Stimulated activated naive CD8-positive, alpha-beta T cell treated with anti-CD3 and anti-CD28 coated beads, Interleukin-15, Interleukin-2, amounts not matched to agents 100 ng/mL and 50 ng/mL, for 24 hours (primary cell): Measurements from ENCODE around the gene ICAM1.
A peak's percentile ranks its signal among the peaks of the same experiment; 100 is the strongest.

Source experiments
- H3K27ac Mint-ChIP-seq: one replicate; pipeline ENCODE4 v1.8.0; 2021; ENCODE audit warnings: mild to moderate bottlenecking, mixed read lengths
- H3K27me3 Mint-ChIP-seq: one replicate; pipeline ENCODE4 v1.8.0; 2021; ENCODE audit warnings: mixed read lengths
- H3K36me3 Mint-ChIP-seq: one replicate; pipeline ENCODE4 v1.8.0; 2021; ENCODE audit warnings: low read depth, mixed read lengths
- H3K4me1 Mint-ChIP-seq: one replicate; pipeline ENCODE4 v1.8.0; 2021; ENCODE audit warnings: low read depth, mixed read lengths
- H3K4me3 Mint-ChIP-seq: one replicate; pipeline ENCODE4 v1.8.0; 2021; ENCODE audit warnings: mild to moderate bottlenecking, mixed read lengths
- H3K9me3 Mint-ChIP-seq: one replicate; pipeline ENCODE4 v1.8.0; 2021; ENCODE audit warnings: mixed read lengths

ICAM1 gene

DNA sequence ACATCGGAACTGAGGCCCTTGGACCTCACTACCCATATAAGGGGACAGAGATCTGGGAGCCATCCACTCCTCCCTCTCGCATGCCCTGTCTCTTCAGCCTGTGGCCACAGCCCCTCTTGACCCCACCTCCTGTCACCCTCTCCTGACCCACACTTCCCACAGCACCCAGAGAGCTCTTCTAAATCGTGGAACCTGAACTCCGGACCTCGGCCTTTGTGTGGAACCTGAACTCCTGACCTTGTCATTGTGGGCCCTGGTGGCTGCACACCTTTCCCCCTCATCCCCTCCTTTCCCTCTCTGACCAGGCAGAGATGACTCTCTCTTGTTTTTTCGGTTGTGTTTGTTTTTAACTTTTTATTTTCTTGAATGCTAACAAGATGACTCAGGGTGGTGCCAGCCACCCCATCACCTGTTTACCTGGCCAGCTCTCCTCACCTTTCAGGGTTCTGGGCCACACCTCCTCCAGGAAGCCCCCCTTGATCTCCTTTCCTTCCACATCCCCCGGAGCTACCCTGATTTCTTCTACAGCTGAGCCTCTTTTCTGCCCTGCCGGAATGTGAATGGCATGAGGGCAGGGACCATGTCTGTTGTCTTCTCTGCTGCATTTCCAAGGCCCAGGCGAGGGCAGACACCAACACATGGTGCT is 13.8 kb upstream of the ICAM1 start:
- Mint-ChIP-seq H3K4me3 (no peak overlapping the region), H3K27ac (no peak overlapping the region), H3K27me3 (no peaks in the 10 kb centered on the region), H3K36me3 (peaks cover 50% of the 10 kb centered on the region), H3K4me1 (peaks cover 46% of the 10 kb centered on the region), H3K9me3 (no peaks in the 10 kb centered on the region)

DNA sequence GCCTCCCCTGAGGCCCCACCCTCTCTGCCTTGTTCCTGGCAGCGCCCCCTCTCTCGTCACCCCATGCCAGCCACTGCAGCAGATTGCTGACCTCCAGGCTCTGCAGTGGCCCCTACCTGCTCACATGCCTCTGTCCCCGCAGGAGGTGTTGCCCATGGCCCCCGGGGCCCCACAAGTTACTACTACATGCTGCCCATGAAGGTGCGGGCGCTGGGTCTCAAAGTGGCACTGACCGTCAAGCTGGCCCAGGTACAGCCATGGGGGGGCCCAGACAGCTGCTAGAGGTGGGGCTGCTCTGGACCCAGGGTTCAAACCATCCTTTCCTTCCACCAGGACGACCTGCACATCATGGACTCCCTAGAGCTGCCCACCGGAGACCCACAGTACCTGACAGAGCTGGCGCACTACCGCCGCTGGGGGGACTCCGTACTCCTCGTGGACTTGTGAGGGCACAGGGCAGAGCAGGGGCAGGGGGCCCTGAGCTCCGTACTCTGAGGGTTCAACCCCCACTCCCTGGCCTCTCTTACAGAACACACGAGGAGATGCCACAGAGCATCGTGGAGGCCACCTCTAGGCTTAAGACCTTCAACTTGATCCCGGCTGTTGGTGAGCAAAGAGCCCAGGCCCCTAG is 12.7 kb upstream of the ICAM1 start:
- no peaks in the 10 kb centered on the region for H3K27me3 Mint-ChIP-seq
- H3K4me1 Mint-ChIP-seq: peaks cover 37% of the 10 kb centered on the region
- H3K4me3 Mint-ChIP-seq: no peak overlapping the region

DNA sequence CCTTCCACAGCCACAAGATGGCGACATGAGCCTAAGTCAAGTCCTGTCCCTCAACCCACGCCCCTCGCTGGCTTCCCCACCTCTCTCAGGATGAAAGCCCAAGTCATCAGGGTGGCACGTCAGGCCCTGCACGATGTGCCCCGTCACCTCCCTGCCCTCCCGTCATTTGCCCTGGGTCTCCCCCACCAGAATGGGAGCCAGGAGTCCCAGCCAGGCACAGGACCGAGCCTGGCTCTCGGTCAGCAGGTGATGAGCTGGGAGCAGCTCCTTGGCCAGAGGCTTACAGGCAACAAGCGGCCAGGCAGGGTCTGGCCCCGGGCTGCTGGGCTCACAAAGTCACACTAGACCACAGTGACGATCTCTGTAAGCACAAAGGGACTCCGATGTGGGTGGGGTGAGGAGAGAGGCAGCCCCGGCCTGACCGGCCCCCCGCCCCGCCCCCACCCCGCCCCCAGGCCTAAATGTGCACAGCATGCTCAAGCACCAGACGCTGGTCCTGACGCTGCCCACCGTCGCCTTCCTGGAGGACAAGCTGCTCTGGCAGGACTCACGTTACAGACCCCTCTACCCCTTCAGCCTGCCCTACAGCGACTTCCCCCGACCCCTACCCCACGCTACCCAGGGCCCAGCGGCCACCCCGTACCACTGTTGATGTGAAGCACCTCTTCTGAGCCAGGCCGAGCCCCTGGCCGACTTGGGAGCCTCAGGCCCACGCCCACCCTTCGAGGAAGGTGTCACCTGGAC is 11.6 kb upstream of the ICAM1 start:
- Mint-ChIP-seq H3K27me3 (no peaks in the 10 kb centered on the region), H3K9me3 (no peaks in the 10 kb centered on the region), H3K27ac (peak overlapping the region; percentile 84), H3K4me3 (peak overlapping the region; percentile 44), H3K4me1 (peaks cover 25% of the 10 kb centered on the region), H3K36me3 (peaks cover 37% of the 10 kb centered on the region)

More for the DNA sequence above, 12.7 kb upstream of the ICAM1 start:
- H3K9me3 Mint-ChIP-seq: no peaks in the 10 kb centered on the region
- H3K36me3 Mint-ChIP-seq: peaks cover 45% of the 10 kb centered on the region
- no peak overlapping the region for H3K27ac Mint-ChIP-seq

DNA sequence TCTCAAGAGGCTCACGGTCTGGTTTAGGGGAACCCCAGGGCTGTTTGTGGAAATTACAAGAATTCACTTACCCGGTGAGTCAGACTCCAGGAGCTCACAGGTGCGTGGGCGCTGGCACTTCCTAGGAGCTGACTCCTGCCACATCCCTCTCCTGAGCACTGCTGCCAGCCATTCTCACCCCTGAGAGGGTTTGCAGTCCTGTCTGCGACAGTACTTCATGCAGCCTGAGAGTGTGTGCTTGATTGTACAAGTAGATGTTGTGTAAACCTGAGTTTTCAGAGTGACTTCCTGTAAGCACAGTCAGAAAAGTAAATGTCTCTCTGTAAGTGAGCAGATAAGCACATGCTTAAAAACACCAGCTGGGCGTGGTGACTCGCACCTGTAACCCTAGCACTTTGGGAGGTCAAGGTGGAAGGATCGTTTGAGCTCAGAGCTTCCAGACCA is 10.8 kb upstream of the ICAM1 start:
- Mint-ChIP-seq H3K27ac (peak overlapping the region; percentile 84), H3K27me3 (no peaks in the 10 kb centered on the region), H3K9me3 (no peaks in the 10 kb centered on the region), H3K4me1 (peaks cover 24% of the 10 kb centered on the region), H3K36me3 (peaks cover 30% of the 10 kb centered on the region), H3K4me3 (peak overlapping the region; percentile 44)

DNA sequence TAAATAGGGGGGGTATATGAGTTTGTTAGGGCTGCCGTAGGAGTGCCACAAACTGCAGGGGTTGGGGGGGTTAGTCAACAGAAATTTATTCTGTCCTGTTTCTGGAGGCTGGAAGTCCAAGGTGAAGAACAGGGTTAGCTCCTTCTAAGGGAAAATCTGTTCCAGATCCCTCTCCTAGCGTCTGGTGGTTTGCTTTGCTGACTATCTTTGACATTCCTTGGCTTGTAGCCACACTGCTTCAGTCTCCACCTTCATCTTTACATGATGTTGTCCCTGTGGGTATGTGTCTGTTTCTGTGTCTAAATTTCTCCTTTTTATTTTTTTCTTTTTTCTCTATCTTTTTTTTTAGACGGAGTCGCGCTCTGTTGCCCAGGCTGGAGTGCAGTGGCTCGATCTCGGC is 8.1 kb upstream of the ICAM1 start:
- Mint-ChIP-seq H3K27me3 (no peaks in the 10 kb centered on the region), H3K36me3 (peaks cover 9% of the 10 kb centered on the region), H3K27ac (no peak overlapping the region), H3K4me1 (peaks cover 24% of the 10 kb centered on the region), H3K9me3 (no peaks in the 10 kb centered on the region), H3K4me3 (no peak overlapping the region)

- Mint-ChIP-seq H3K27me3 (no peaks in the 10 kb centered on the region), H3K27ac (no peak overlapping the region), H3K36me3 (no peaks in the 10 kb centered on the region)
Observed at GRCh38 chr19:10266706-10267105, 4.2 kb upstream of the ICAM1 start.

DNA sequence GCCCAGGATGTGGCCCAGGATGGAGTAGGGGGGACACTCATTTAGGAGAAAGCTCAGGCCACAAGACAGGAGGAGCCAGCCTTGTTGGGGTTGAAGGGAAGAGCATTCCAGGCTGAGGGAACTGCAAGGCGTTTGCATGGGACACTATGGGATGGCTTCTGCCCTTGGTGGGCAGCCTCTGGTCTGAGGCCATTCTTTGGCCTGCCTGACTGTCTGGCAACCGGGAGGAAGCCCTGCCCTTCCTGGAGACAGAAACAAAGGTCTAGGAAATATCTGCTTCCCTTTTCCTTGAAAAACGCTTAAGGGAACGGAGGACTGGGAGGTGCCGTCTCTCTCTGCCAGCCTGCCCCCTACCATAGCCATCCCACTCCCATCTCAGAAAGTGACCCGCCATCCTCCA is 2.8 kb upstream of the ICAM1 start:
- Mint-ChIP-seq H3K27ac (no peak overlapping the region), H3K4me3 (no peak overlapping the region), H3K9me3 (no peaks in the 10 kb centered on the region), H3K27me3 (no peaks in the 10 kb centered on the region), H3K36me3 (peaks cover 5% of the 10 kb centered on the region), H3K4me1 (peaks cover 33% of the 10 kb centered on the region)

More at GRCh38 chr19:10266706-10267105, 4.2 kb upstream of the ICAM1 start:
- Mint-ChIP-seq H3K4me3 (no peak overlapping the region), H3K9me3 (no peaks in the 10 kb centered on the region), H3K4me1 (peaks cover 21% of the 10 kb centered on the region)

GRCh38 chr19:10269333-10270179 is 1.4 kb upstream of the ICAM1 start:
- Mint-ChIP-seq H3K36me3 (peaks cover 14% of the 10 kb centered on the region), H3K4me1 (peaks cover 43% of the 10 kb centered on the region), H3K4me3 (peak overlapping the region; percentile 86), H3K27me3 (no peaks in the 10 kb centered on the region), H3K27ac (peak overlapping the region; percentile 93), H3K9me3 (no peaks in the 10 kb centered on the region)

GRCh38 chr19:10270180-10270615 is 722 bp upstream of the ICAM1 start:
- H3K27me3 Mint-ChIP-seq: no peaks in the 10 kb centered on the region
- H3K27ac Mint-ChIP-seq: peak overlapping the region; percentile 93
- H3K4me1 Mint-ChIP-seq: peaks cover 45% of the 10 kb centered on the region
- H3K9me3 Mint-ChIP-seq: no peaks in the 10 kb centered on the region
- peaks cover 19% of the 10 kb centered on the region for H3K36me3 Mint-ChIP-seq
- H3K4me3 Mint-ChIP-seq: peak overlapping the region; percentile 86

- Mint-ChIP-seq H3K4me3 (peak overlapping the region; percentile 86), H3K36me3 (peaks cover 21% of the 10 kb centered on the region), H3K4me1 (peaks cover 45% of the 10 kb centered on the region), H3K9me3 (no peaks in the 10 kb centered on the region), H3K27me3 (no peaks in the 10 kb centered on the region), H3K27ac (peak overlapping the region; percentile 93)
Observed at GRCh38 chr19:10271543-10272086, 695 bp downstream of the ICAM1 start.

- Mint-ChIP-seq H3K27me3 (no peaks in the 10 kb centered on the region), H3K4me1 (peaks cover 51% of the 10 kb centered on the region), H3K36me3 (peaks cover 42% of the 10 kb centered on the region), H3K27ac (peak overlapping the region; percentile 71), H3K4me3 (peak overlapping the region; percentile 25), H3K9me3 (no peaks in the 10 kb centered on the region)
Observed at GRCh38 chr19:10274589-10274988, 3.7 kb downstream of the ICAM1 start.

DNA sequence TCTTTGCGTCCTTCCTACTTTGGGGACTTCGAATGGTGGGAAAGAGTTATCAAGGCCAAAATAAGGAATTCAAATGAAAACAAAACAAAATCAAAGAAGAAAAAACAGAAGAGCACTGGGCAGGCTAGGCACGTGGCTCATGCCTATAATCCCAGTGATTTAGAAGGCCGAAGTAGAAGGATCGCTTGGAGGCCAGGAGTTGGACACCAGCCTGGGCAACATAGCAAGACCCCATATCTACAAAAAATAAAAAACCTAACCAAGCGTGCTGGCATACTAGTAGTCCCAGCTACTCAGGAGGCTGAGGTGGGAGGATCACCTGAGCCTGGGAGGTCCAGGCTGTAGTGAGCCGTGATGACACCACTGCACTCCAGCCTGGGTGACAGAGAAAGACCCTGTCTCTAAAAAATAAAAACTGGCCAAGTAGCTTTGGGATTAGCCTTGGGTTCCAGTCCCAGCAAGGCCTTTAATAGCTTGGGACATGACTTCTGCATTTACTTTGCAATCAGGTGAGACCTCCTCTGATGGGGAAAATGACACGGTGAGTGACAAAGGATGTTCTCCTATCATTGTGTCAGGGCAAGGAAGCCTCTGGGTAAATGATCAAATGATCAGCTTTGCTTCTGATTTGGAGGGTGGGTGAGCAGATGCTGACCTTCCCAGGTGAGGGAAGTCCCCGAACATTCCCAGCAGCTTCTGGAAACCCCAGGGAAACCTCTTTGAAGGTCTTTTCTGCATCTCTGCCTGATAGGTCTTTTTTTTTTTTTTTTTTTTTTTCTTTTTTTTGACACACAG is 7.1 kb downstream of the ICAM1 start:
- no peaks in the 10 kb centered on the region for H3K9me3 Mint-ChIP-seq
- no peaks in the 10 kb centered on the region for H3K27me3 Mint-ChIP-seq
- peaks cover 50% of the 10 kb centered on the region for H3K36me3 Mint-ChIP-seq
- H3K4me3 Mint-ChIP-seq: no peak overlapping the region
- no peak overlapping the region for H3K27ac Mint-ChIP-seq
- H3K4me1 Mint-ChIP-seq: peaks cover 32% of the 10 kb centered on the region

DNA sequence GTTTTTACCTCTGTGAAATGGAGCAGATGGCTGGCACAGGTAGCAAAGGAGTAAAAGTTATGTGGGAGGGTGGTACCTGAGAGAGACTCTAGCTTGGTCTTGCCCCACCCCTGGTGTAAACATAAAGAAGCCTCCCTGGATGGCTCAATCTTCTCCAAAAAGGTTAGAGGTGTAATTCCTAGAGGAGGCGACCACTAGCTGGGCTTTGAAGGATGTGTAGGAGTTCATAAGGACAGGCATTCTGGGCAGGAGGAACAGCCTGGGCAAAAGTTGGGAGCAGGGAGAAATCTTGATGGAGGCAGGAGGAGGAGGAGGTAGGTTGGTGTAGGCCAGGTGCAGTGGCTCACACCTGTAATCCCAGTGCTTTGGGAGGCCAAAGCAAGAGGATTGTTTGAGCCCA is 8.0 kb downstream of the ICAM1 start:
- Mint-ChIP-seq H3K4me3 (no peak overlapping the region), H3K4me1 (peaks cover 26% of the 10 kb centered on the region), H3K27ac (no peak overlapping the region), H3K9me3 (no peaks in the 10 kb centered on the region), H3K27me3 (no peaks in the 10 kb centered on the region), H3K36me3 (peaks cover 54% of the 10 kb centered on the region)
